PFSK-1 (cell line): ENCODE measurements around the gene ZNF768.

Experiments used
- FOXP2 ChIP-seq: optimal IDR thresholded peaks from 2 replicates; pipeline ENCODE3; 2011; ENCODE audit warnings: borderline replicate concordance, control low read depth, inconsistent platforms; ENCODE audit not compliant: insufficient read depth; ENCODE audit errors: extremely low read length, extremely low read depth
- POLR2AphosphoS5 ChIP-seq: IDR thresholded peaks from 2 replicates; pipeline ENCODE4 v1.6.1; 2012; ENCODE audit warnings: low read depth, mild to moderate bottlenecking, control low read depth, low read length, moderate library complexity
- SIN3A ChIP-seq: IDR thresholded peaks from 2 replicates; pipeline ENCODE4 v1.6.1; 2012; ENCODE audit warnings: mild to moderate bottlenecking, low read length, moderate library complexity, borderline replicate concordance; ENCODE audit not compliant: insufficient read depth
- TAF1 ChIP-seq: IDR thresholded peaks from 2 replicates; pipeline ENCODE4 v1.6.1; 2012; ENCODE audit warnings: low read length, control low read depth, borderline replicate concordance; ENCODE audit not compliant: insufficient read depth
- TF ChIP-seq, protein P1 (sequence below), 2 experiments: IDR thresholded peaks; 2 replicates each; pipeline versions ENCODE4 v1.6.1 to v1.8.0; 2011 to 2012; ENCODE audit warnings: low read depth in 2 of 2, low read length in 2 of 2, control low read depth in 1 of 2, inconsistent platforms in 1 of 2, mild to moderate bottlenecking in 1 of 2, moderate library complexity in 1 of 2; ENCODE audit not compliant: insufficient read depth in 1 of 2

ZNF768 gene

GRCh38 chr16:30518552-30518951, 7.8 kb downstream of the ZNF768 start:
- no peak for TF ChIP-seq FOXP2
- TF ChIP-seq SIN3A = no peak
- TF ChIP-seq POLR2AphosphoS5 = no peak
- TF ChIP-seq, protein P1, sequence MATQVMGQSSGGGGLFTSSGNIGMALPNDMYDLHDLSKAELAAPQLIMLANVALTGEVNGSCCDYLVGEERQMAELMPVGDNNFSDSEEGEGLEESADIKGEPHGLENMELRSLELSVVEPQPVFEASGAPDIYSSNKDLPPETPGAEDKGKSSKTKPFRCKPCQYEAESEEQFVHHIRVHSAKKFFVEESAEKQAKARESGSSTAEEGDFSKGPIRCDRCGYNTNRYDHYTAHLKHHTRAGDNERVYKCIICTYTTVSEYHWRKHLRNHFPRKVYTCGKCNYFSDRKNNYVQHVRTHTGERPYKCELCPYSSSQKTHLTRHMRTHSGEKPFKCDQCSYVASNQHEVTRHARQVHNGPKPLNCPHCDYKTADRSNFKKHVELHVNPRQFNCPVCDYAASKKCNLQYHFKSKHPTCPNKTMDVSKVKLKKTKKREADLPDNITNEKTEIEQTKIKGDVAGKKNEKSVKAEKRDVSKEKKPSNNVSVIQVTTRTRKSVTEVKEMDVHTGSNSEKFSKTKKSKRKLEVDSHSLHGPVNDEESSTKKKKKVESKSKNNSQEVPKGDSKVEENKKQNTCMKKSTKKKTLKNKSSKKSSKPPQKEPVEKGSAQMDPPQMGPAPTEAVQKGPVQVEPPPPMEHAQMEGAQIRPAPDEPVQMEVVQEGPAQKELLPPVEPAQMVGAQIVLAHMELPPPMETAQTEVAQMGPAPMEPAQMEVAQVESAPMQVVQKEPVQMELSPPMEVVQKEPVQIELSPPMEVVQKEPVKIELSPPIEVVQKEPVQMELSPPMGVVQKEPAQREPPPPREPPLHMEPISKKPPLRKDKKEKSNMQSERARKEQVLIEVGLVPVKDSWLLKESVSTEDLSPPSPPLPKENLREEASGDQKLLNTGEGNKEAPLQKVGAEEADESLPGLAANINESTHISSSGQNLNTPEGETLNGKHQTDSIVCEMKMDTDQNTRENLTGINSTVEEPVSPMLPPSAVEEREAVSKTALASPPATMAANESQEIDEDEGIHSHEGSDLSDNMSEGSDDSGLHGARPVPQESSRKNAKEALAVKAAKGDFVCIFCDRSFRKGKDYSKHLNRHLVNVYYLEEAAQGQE (IDR thresholded peaks at IDR 0.05; ENCODE audit: insufficient read depth in 1 of 2, low read depth in 2 of 2, low read length in 2 of 2) = no peak
- no peak for TF ChIP-seq TAF1

- no peak for TF ChIP-seq POLR2AphosphoS5
- no peak for TF ChIP-seq FOXP2
- TF ChIP-seq TAF1 = no peak
- TF ChIP-seq SIN3A = no peak
- TF ChIP-seq, protein P1 (IDR thresholded peaks at IDR 0.05; ENCODE audit: insufficient read depth in 1 of 2, low read depth in 2 of 2, low read length in 2 of 2) = no peak
These were observed 11.1 kb downstream of the ZNF768 start for GRCh38 chr16:30515275-30515674.

- TF ChIP-seq, protein P1 (IDR thresholded peaks at IDR 0.05; ENCODE audit: insufficient read depth in 1 of 2, low read depth in 2 of 2, low read length in 2 of 2) = no peak
- TF ChIP-seq POLR2AphosphoS5 (no peak), TAF1 (no peak), FOXP2 (no peak), SIN3A (no peak)
These were observed 14.9 kb downstream of the ZNF768 start for GRCh38 chr16:30511509-30511908.

GRCh38 chr16:30510376-30510938, 15.9 kb downstream of the ZNF768 start:
- TF ChIP-seq SIN3A = no peak
- no peak for TF ChIP-seq FOXP2
- TF ChIP-seq TAF1 = no peak
- TF ChIP-seq POLR2AphosphoS5 = no peak
- TF ChIP-seq, protein P1 (IDR thresholded peaks at IDR 0.05; ENCODE audit: insufficient read depth in 1 of 2, low read depth in 2 of 2, low read length in 2 of 2) = no peak
